GM10266 (cell line): ENCODE measurements around the gene STK11IP.

Source experiments
- DNase-seq: peaks from one replicate; pipeline ENCODE4 v3.0.0; 2012; ENCODE audit errors: extremely low spot score
- CTCF ChIP-seq: IDR thresholded peaks from 2 replicates; pipeline ENCODE4 v1.5.1; 2012; ENCODE audit warnings: mild to moderate bottlenecking, low read depth; ENCODE audit not compliant: control insufficient read depth, insufficient read depth; ENCODE audit errors: missing control alignments

STK11IP gene

GRCh38 chr2:219628235-219628985 is 30.8 kb downstream of the STK11IP start:
- no peak for TF ChIP-seq CTCF
- no peak for DNase-seq

GRCh38 chr2:219628986-219629901 is 31.6 kb downstream of the STK11IP start:
- no peak for TF ChIP-seq CTCF

GRCh38 chr2:219629976-219630695 is 32.5 kb downstream of the STK11IP start:
- no peak for TF ChIP-seq CTCF
- no peak for DNase-seq

More at GRCh38 chr2:219628986-219629901, 31.6 kb downstream of the STK11IP start:
- no peak for DNase-seq

GRCh38 chr2:219630770-219631405 is 33.2 kb downstream of the STK11IP start:
- no peak for TF ChIP-seq CTCF

GRCh38 chr2:219631406-219631891 is 33.8 kb downstream of the STK11IP start:
- DNase-seq, result no peak
- TF ChIP-seq CTCF, result no peak

More at GRCh38 chr2:219630770-219631405, 33.2 kb downstream of the STK11IP start:
- DNase-seq, result no peak

GRCh38 chr2:219631904-219632759 is 34.5 kb downstream of the STK11IP start:
- no peak for TF ChIP-seq CTCF
- no peak for DNase-seq
